HG03354 (cell line): Measurements from ENCODE around the gene COL18A1.

Experiments used
- ATAC-seq: cut with Tn5 transposase; IDR thresholded peaks from one replicate; pipeline ENCODE4 v1.9.1; 2021; ENCODE audit warnings: mild to moderate bottlenecking; ENCODE audit not compliant: unreplicated experiment, poor library complexity, severe bottlenecking

The COL18A1 gene

GRCh38 chr21:45393833-45394638 lies 10.9 kb upstream of the COL18A1 start:
- ATAC-seq, result no peak

DNA sequence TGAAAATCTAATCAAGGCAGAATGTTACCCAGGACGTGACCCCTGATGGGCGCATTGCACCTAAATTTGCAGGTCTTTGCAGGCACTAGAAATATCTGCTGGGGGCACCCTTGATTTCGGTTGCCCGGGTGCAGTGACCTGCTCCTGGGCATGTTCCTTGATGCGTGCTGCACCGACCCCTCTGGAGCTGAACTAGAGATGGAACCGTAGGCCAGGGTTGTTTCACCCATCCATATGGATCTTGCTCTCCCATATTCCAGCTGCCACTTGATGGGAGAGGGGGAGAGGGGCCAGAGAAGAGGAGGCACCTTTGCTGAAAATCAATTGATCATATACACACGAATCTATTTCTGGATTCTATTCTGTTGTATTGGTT lies 8.4 kb upstream of the COL18A1 start:
- no peak for ATAC-seq

DNA sequence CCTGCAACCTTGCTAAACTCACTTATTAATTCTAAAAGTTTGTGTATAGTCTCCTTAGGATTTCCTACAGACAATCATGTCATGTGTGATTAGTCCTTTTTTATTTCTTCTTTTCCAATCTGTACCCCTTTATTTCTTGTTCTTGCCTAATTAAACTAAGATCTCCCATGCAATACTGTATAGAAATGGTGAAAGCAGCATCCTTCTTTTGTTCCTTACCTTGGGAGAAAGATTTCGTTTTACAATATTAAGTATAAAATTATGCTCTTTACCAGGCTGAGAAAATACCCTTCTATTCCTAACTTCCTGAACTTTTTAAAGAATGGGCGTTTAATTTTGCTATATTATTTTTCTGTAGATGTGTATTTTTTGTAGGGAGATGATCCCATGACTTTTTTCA lies 7.6 kb upstream of the COL18A1 start:
- ATAC-seq, result no peak

GRCh38 chr21:45401054-45401518 lies 3.9 kb upstream of the COL18A1 start:
- no peak for ATAC-seq

GRCh38 chr21:45401916-45402900 lies 2.8 kb upstream of the COL18A1 start:
- no peak for ATAC-seq

DNA sequence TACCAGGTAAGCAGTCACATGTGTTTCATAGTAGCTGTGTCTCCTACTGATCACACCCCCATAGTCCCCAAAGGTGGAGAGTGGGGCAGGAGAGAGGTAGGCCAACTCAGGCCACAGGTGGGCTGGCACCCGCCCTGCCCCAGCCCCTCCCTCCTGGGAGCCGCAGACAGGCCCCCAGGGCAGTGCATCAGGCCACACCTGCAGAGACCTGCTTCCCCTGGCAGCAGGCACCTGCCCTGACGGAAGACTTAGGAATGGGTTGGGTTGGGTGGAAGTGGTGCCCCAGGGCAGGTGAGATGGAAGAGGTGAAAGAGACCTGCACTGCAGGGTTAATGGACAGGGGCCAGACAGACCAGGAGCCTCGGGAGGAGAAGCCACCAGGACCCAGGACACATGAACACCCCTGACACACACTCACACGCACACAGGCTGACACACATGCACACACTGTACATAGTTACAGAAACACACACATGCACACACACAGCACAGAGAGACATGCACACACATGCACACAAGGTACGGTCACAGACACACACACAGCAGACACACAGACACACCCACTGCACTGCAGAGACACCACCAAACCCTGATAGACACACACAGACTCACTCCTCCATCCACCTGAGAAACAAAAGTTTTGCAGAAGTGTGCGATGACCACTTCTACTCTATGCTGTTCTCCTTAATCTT lies 1.7 kb upstream of the COL18A1 start:
- ATAC-seq, result no peak

DNA sequence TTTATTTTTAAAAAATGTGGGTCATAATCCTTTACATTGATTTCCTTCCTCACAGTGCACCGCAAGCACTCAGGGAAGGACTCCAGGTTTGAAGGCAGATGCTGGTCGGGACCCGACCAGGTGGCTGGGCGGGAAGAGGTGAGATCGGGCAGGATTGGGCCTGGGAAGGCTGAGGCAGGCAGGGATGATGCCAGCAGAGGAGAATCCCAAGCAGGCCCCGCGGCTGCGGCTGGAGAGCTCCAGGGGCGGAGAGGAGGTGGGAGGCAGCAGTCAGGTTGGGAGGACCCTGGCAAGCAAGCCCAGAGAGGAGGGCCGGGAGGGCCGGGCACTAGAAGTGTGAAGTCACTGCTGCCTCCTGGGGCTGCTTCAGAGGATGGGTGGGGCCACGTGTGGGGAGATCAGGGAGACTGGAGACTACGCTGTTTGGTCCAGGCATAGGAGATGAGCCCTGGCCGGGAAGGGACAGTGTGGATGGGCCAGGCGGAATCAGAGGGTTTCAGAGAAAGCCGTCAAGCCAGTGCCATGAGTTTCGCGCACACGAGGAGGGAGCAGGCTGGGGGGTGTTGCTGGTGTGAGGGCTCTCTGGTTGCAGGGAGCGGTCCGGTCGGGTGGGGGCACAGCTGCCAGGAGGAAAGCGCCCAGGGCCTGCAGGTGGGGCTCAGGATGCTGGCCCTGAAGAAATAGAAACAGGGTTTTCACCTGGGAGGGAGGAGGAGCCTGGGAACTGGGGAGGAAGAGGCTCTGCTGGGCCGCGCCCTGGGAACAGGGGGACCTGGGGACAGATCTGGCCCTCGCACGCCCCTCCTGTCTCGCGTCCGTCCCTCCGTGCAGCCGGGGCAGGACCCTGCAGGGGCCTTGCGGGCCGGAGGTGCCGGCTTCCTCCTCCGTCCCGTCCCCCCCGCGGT lies 888 bp upstream of the COL18A1 start:
- no peak for ATAC-seq

GRCh38 chr21:45405271-45405818 lies 380 bp downstream of the COL18A1 start:
- ATAC-seq, result no peak

- no peak for ATAC-seq
These were observed 1.1 kb downstream of the COL18A1 start for GRCh38 chr21:45405819-45406762.

GRCh38 chr21:45406801-45407628 lies 2.0 kb downstream of the COL18A1 start:
- no peak for ATAC-seq

DNA sequence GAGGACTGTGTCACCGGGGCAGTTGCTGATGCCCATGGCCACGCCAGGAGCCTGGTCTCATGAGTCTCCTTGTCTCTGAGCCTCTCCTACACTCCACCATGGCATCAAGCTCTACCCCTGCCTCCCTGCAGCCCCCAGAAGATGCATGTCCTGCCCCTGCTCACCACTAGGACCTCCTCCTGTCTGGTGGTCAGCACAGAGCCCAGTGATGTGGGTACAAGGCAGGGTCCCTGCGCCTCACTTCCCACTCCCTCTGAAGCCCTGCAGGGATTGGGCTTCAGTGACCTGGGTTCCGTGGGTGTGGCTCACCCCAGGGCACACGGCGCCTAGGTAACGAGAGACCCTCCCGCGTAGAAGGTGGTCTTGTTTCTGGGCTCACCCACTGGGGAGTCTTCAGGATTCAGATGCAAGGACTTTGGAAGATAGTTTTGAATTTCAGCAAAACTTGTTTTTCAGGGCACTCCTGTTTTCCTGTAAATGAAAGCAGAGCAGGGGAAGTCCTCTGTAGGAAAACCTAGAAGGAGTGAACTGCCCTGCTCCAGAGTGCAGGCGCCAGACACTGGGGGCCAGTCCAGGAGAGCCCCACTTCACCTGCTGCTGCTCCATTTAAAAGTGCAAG lies 2.8 kb downstream of the COL18A1 start:
- ATAC-seq, result no peak

DNA sequence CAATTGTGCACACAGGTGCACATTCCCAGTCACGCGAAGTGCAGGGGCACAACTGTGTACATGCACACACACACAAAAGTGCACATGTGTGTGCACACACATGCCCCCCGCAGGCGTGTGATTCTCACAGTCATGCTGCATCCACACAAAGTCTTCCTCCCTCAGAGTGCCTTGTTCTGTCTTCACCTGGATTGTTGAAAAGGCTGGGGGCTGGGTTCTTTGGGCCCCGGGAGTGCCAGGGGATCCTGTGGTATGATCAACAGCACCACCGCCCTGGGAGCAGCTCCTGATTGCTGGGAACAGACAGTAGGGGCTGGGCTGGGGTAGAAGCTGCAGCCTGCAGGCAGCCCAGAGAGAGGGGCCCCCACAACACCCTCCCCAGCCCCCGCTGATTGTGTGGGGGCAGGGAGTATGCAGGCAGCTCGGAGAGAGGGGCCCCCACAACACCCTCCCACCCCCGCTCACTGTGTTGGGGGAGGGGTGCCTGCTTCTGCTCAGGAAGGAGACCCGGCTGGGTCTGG lies 3.4 kb downstream of the COL18A1 start:
- no peak for ATAC-seq

DNA sequence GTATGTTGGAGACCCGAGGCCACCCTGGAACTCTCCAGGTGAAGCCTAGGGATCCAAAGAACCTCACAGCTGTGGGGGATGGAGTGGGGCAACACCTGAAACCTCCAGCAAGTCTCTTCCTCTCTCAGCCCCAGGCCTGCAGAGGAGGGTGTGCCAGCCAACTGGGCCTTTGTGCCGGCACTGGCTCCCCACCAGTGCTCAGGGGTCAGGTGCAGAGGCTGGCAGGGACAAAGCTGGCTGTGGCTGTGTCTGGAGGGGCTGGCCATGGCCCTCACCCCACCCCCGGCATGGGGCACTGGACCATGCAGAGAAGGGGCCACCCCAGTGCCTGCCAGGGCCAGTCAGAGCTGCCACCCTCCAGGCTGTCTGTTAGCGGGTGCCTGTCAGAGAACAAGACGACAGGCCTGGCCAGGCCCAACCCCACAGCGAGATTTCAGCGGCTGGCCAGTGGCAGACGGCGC lies 3.9 kb downstream of the COL18A1 start:
- ATAC-seq, result no peak

DNA sequence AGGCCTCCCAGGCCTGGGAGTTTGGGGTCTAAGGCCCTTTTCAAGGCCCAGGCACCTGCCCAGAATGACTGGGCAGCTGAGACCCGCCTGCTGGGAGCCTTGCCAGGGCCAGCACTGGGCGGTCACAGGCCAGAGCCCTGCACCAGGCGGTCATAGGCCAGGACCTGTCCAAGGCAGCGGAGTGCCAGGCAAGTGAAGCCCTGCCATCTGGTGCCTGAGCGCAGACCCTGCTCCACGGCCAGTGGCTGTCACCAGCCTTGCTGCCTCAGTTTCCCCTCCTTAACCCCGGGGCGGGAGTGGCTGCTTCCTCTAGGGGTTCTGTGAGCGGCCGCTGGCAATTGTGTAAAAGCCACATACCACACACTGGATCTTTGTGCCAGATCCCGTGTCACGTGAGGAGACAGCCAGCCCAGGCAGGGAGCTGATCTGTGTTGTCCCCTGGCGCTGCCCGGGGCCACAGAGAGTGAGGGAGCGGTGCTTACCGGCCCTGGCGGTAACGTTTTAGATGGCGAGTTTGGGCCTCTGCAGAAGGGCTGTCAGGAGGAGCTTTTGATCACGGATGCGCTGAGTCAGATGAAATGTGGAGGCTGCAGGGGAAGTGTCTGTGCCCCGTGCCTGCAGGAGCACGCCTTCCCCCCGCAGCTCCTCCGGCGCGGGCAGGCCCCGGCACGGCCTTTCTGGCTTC lies 4.6 kb downstream of the COL18A1 start:
- ATAC-seq, result no peak

- no peak for ATAC-seq
These were observed 5.3 kb downstream of the COL18A1 start for GRCh38 chr21:45410151-45410864.
